IMR-90 (cell line): ENCODE measurements around the gene VWDE. TPM values are rescaled to one million over a fixed set of nuclear protein-coding genes. Genes with fewer than 3 reads are reported as not detected.

Experiments
- ATAC-seq: fragments of 200-7000 bp; cut with Tn5 transposase; 2 replicates; pipeline ENCODE4 v1.9.1; 2020; ENCODE audit warnings: low read depth, mild to moderate bottlenecking, moderate library complexity
- BruUV-seq: library from RNA; stranded (reverse); fragments of 400-500 nt; replicated peaks from 2 replicates; lab custom pipeline; 2021; lab: Mats Ljungman, UMichigan
- CTCF ChIA-PET: fragments of 300-600 bp; formaldehyde crosslinking; extraction: SDS; loops from one replicate; lab custom pipeline; 2021; ENCODE audit warnings: antibody characterized with exemption; lab: Yijun Ruan, JAX
- POLR2A ChIA-PET: fragments of 300-600 bp; sonication (Branson Sonifier 250); formaldehyde crosslinking; loops from one replicate; lab custom pipeline; 2022; ENCODE audit warnings: antibody characterized with exemption; ENCODE audit not compliant: unreplicated experiment; lab: Charles Lee
- DNase-seq: peaks from one replicate; pipeline ENCODE4 v3.0.0; 2013
- H2AFZ ChIP-seq: replicated peaks from 2 replicates; pipeline ENCODE3; 2013; ENCODE audit warnings: low read length, mild to moderate bottlenecking; ENCODE audit not compliant: poor library complexity
- H2AK5ac ChIP-seq: 2 replicates; pipeline ENCODE4 v1.6.1; 2013; ENCODE audit warnings: low read depth, low read length, inconsistent platforms
- H2AK9ac ChIP-seq: replicated peaks from 2 replicates; pipeline ENCODE3; 2013; ENCODE audit warnings: mild to moderate bottlenecking, low read depth, low read length, moderate library complexity; ENCODE audit not compliant: poor library complexity
- H2BK120ac ChIP-seq: 2 replicates; pipeline ENCODE4 v1.6.1; 2013; ENCODE audit warnings: low read depth, low read length, inconsistent platforms
- H2BK15ac ChIP-seq: 3 replicates; pipeline ENCODE4 v1.6.1; 2013; ENCODE audit warnings: low read depth, low read length, inconsistent platforms
- H2BK20ac ChIP-seq: 2 replicates; pipeline ENCODE4 v1.6.1; 2013; ENCODE audit warnings: low read depth, mild to moderate bottlenecking, inconsistent platforms, low read length, moderate library complexity
- H2BK5ac ChIP-seq: 2 replicates; pipeline ENCODE4 v1.6.1; 2013; ENCODE audit warnings: mild to moderate bottlenecking, low read depth, low read length, inconsistent platforms; ENCODE audit not compliant: poor library complexity, severe bottlenecking
- H3K14ac ChIP-seq: replicated peaks from 2 replicates; pipeline ENCODE4 v1.6.1; 2013; ENCODE audit warnings: low read depth, low read length, inconsistent platforms
- H3K18ac ChIP-seq: 2 replicates; pipeline ENCODE4 v1.6.1; 2013; ENCODE audit warnings: low read depth, low read length, control low read depth
- H3K23ac ChIP-seq: 2 replicates; pipeline ENCODE4 v1.6.1; 2013; ENCODE audit warnings: low read depth, low read length, inconsistent platforms
- H3K27ac ChIP-seq: 2 replicates; pipeline ENCODE4 v1.5.1; 2013; ENCODE audit warnings: mild to moderate bottlenecking, control low read depth, low read length; ENCODE audit not compliant: insufficient read depth
- H3K27me3 ChIP-seq: 2 replicates; pipeline ENCODE4 v1.6.1; 2013; ENCODE audit warnings: low read length; ENCODE audit not compliant: control insufficient read depth, insufficient read depth
- H3K36me3 ChIP-seq: 2 replicates; pipeline ENCODE4 v1.6.1; 2013; ENCODE audit warnings: low read length, mixed read lengths; ENCODE audit not compliant: control insufficient read depth, insufficient read depth
- H3K4ac ChIP-seq: 2 replicates; pipeline ENCODE4 v1.6.1; 2013; ENCODE audit warnings: low read depth, low read length, inconsistent platforms
- H3K4me1 ChIP-seq: 2 replicates; pipeline ENCODE4 v1.6.1; 2013; ENCODE audit warnings: low read length, mixed read lengths; ENCODE audit not compliant: control insufficient read depth, insufficient read depth
- H3K4me2 ChIP-seq: 2 replicates; pipeline ENCODE4 v1.6.1; 2013; ENCODE audit warnings: low read depth, mild to moderate bottlenecking, control low read depth, low read length, moderate library complexity
- H3K4me3 ChIP-seq: 2 replicates; pipeline ENCODE4 v1.5.1; 2013; ENCODE audit warnings: low read depth, mild to moderate bottlenecking, control low read depth, low read length, moderate library complexity; ENCODE audit not compliant: insufficient read depth
- H3K56ac ChIP-seq: 2 replicates; pipeline ENCODE4 v1.6.1; 2013; ENCODE audit warnings: low read length, inconsistent platforms; ENCODE audit not compliant: insufficient read depth; ENCODE audit errors: extremely low read depth
- H3K79me1 ChIP-seq, 2 experiments: 2 replicates each; pipeline ENCODE4 v1.6.1; 2013; ENCODE audit warnings: low read length in 2 of 2, inconsistent platforms in 1 of 2, low read depth in 1 of 2
- H3K9ac ChIP-seq: 2 replicates; pipeline ENCODE4 v1.6.1; 2013; ENCODE audit warnings: low read depth, low read length, control low read depth
- H3K9me1 ChIP-seq: 2 replicates; pipeline ENCODE4 v1.6.1; 2013; ENCODE audit warnings: low read length, inconsistent platforms; ENCODE audit not compliant: insufficient read depth
- H3K9me3 ChIP-seq: 2 replicates; pipeline ENCODE4 v1.6.1; 2013; ENCODE audit warnings: low read length; ENCODE audit not compliant: control insufficient read depth, insufficient read depth
- H4K20me1 ChIP-seq: 2 replicates; pipeline ENCODE4 v1.6.1; 2013; ENCODE audit warnings: low read length, inconsistent platforms; ENCODE audit not compliant: insufficient read depth
- H4K5ac ChIP-seq: 2 replicates; pipeline ENCODE4 v1.6.1; 2013; ENCODE audit warnings: mild to moderate bottlenecking, low read depth, low read length, control low read depth
- H4K8ac ChIP-seq, 2 experiments: 2 replicates each; pipeline ENCODE4 v1.6.1; 2013; ENCODE audit warnings: low read depth in 2 of 2, low read length in 2 of 2, control low read depth in 1 of 2, inconsistent platforms in 1 of 2
- H4K91ac ChIP-seq: 2 replicates; pipeline ENCODE4 v1.6.1; 2013; ENCODE audit warnings: low read depth, low read length, inconsistent platforms; ENCODE audit not compliant: insufficient read depth
- BHLHE40 ChIP-seq: fragments of 150-350 bp; IDR thresholded peaks from 2 replicates; pipeline ENCODE4 v1.6.1; 2016; ENCODE audit warnings: mild to moderate bottlenecking, low read depth, low read length
- CEBPB ChIP-seq: IDR thresholded peaks from 2 replicates; pipeline ENCODE4 v1.6.1; 2012; ENCODE audit warnings: low read depth, low read length, improper control_type of control experiment
- CHD1 ChIP-seq: IDR thresholded peaks from 2 replicates; pipeline ENCODE4 v1.6.1; 2012; ENCODE audit warnings: low read depth, low read length, improper control_type of control experiment
- CTCF ChIP-seq: conservative IDR thresholded peaks from 2 replicates; pipeline ENCODE4 v1.5.1; 2012; ENCODE audit warnings: mild to moderate bottlenecking, low read depth, low read length, improper control_type of control experiment
- ELK1 ChIP-seq: fragments of 150-350 bp; IDR thresholded peaks from 2 replicates; pipeline ENCODE4 v1.6.1; 2016; ENCODE audit warnings: low read depth, mild to moderate bottlenecking, low read length, moderate library complexity, borderline replicate concordance
- FOS ChIP-seq: fragments of 150-350 bp; IDR thresholded peaks from 2 replicates; pipeline ENCODE4 v1.6.1; 2016; ENCODE audit warnings: low read depth, low read length
- MAZ ChIP-seq: IDR thresholded peaks from 2 replicates; pipeline ENCODE4 v1.6.1; 2012; ENCODE audit warnings: low read depth, mild to moderate bottlenecking, low read length, improper control_type of control experiment, moderate library complexity, borderline replicate concordance
- NFE2L2 ChIP-seq: fragments of 150-350 bp; IDR thresholded peaks from 2 replicates; pipeline ENCODE4 v1.6.1; 2016; ENCODE audit warnings: low read depth, mild to moderate bottlenecking, low read length
- POLR2A ChIP-seq: IDR thresholded peaks from 2 replicates; pipeline ENCODE4 v1.6.1; 2012; ENCODE audit warnings: mild to moderate bottlenecking, low read depth, low read length
- RAD21 ChIP-seq: IDR thresholded peaks from 2 replicates; pipeline ENCODE4 v1.6.1; 2012; ENCODE audit warnings: low read length, improper control_type of control experiment
- RCOR1 ChIP-seq: IDR thresholded peaks from 2 replicates; pipeline ENCODE4 v1.6.1; 2012; ENCODE audit warnings: mild to moderate bottlenecking, low read length, improper control_type of control experiment; ENCODE audit not compliant: insufficient replicate concordance
- RFX5 ChIP-seq: IDR thresholded peaks from 2 replicates; pipeline ENCODE4 v1.8.0; 2012; ENCODE audit warnings: low read depth, mild to moderate bottlenecking, low read length, moderate library complexity
- WGBS, 2 experiments: methylation state at CpG; one replicate each; pipeline versions ENCODE4 v1.1.5 to v1.1.7; 2013; ENCODE audit warnings: missing lambda C conversion rate in 2 of 2; ENCODE audit not compliant: insufficient read length in 1 of 2; ENCODE audit errors: extremely low coverage in 2 of 2; 5-methylcytosine and 5-hydroxymethylcytosine counted together
- dilution Hi-C: fragments of 300-500 bp; cut with HindIII; formaldehyde crosslinking; loops from one replicate; pipeline ENCODE4 v1.14.3; 2018; ENCODE audit warnings: low sequenced_read_pairs; ENCODE audit not compliant: unreplicated experiment
- in situ Hi-C: fragments of 300-500 bp; cut with MboI; formaldehyde crosslinking; loops from 3 replicates; pipeline ENCODE4 v1.14.3; 2019; ENCODE audit warnings: low sequenced_read_pairs, inconsistent platforms, mixed read lengths
- intact Hi-C: fragments of 100-400 bp; cut with micrococcal nuclease; formaldehyde crosslinking; loops from 2 replicates; pipeline ENCODE4 v1.10.0; 2022
- polyA plus RNA-seq, 3 experiments: library from polyadenylated mRNA; depleted of rRNA; stranded (reverse); fragments of >200 nt; gene quantifications; 2 replicates each; pipeline ENCODE4 v1.2.3, GENCODE V29; 2012; ENCODE audit warnings: low replicate concordance in 1 of 3
- total RNA-seq: library from RNA; depleted of rRNA; stranded (reverse); fragments of >200 nt; gene quantifications from 2 replicates; pipeline ENCODE4 v1.2.3, GENCODE V29; 2012

The VWDE gene
- total and polyA plus RNA-seq, 2 of the 4 experiments (the other 2 are of a cell fraction) = 0.05 to 0.18 TPM

GRCh38 chr7:12337095-12337494 lies 66.6 kb downstream of the VWDE start:
- intact Hi-C loops = no loop called here

More at GRCh38 chr7:12337095-12337494, 66.6 kb downstream of the VWDE start:
- Histone ChIP-seq H4K8ac (no peak overlapping the region), H3K27me3 (no peaks in the 10 kb centered on the region), H3K4ac (no peak overlapping the region), H3K4me2 (no peak overlapping the region), H2BK120ac (no peak overlapping the region), H3K36me3 (no peaks in the 10 kb centered on the region), H3K9ac (no peak overlapping the region), H3K18ac (no peak overlapping the region), H3K56ac (no peak overlapping the region), H3K79me1 (no peaks in the 10 kb centered on the region), H3K4me1 (no peaks in the 10 kb centered on the region), H3K9me1 (no peaks in the 10 kb centered on the region), H2BK5ac (no peak overlapping the region), H3K23ac (no peak overlapping the region), H2BK15ac (no peak overlapping the region), H3K27ac (no peak overlapping the region), H3K14ac (no peak overlapping the region), H3K9me3 (no peaks in the 10 kb centered on the region), H2BK20ac (no peak overlapping the region), H4K91ac (no peak overlapping the region), H2AK9ac (no peak overlapping the region), H4K20me1 (no peaks in the 10 kb centered on the region), H2AFZ (no peak overlapping the region), H3K4me3 (no peak overlapping the region), H4K5ac (no peak overlapping the region), H2AK5ac (no peak overlapping the region)
- POLR2A ChIA-PET = no interaction called here
- ATAC-seq (no peak), DNase-seq (no peak)
- no TSS peak for BruUV-seq
- TF ChIP-seq BHLHE40 (no peak), RFX5 (no peak), FOS (no peak), POLR2A (no peak), CEBPB (no peak), RCOR1 (no peak), CHD1 (no peak), NFE2L2 (no peak), RAD21 (no peak), MAZ (no peak), CTCF (no peak), ELK1 (no peak)
- in situ Hi-C loops = no loop called here
- dilution Hi-C loops = no loop called here
- CTCF ChIA-PET = no interaction called here
- no CpG with 5 or more reads among the region's 2 CpGs for WGBS, 2 experiments
